Frontal cortex (tissue), 4 donors: Measurements from ENCODE around the gene SORD. TPM values are rescaled to one million over a fixed set of nuclear protein-coding genes. Genes with fewer than 3 reads are reported as not detected.
A peak's percentile ranks its signal among the peaks of the same experiment; 100 is the strongest.
"Not testable (repeated sequence)": the region's sequence is repeated elsewhere in the genome, so short reads cannot be mapped to it uniquely, and the experiment has no call there.

ENCODE experiments used
- DNase-seq, 2 donors: peaks; one replicate each; pipeline ENCODE4 v3.0.0; 2012; ENCODE audit warnings: low spot score in 2 of 2
- FAIRE-seq: peaks from 2 replicates; lab custom pipeline; 2012; peaks lifted over from hg19 to GRCh38; lab: Jason Lieb, UNC
- total RNA-seq: library from RNA; depleted of rRNA; stranded (reverse); fragments of >200 nt; gene quantifications from one replicate; pipeline ENCODE4 v1.2.3, GENCODE V29; 2014
- donor health status: control.
- donor health status: control.
- donor health status: control.

The SORD gene
- total RNA-seq, 1 donor from 2014 or later: 4.5 TPM

DNA sequence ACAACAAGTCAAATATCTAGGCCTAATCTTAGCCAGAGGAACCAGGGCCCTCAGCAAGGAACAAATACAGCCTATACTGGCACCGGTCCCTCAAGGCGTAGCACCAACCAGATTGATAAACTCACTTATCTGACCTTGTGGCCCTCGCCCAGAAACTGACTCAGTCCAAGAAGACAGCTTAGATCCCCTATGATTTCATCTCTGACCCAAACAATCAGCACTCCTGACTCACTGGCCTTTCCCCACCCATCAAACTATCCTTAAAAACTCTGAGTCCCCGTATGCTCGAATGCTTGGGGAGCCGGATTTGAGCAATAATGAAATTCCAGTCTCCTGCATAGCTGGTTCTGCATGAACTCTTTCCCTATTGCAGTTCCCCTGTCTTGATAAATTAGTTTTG, 1.6 kb upstream of the SORD start:
- no peak for DNase-seq
- no peak for FAIRE-seq

- DNase-seq (no peak), FAIRE-seq (no peak)
Observed at GRCh38 chr15:45023659-45024225, 747 bp downstream of the SORD start.

DNA sequence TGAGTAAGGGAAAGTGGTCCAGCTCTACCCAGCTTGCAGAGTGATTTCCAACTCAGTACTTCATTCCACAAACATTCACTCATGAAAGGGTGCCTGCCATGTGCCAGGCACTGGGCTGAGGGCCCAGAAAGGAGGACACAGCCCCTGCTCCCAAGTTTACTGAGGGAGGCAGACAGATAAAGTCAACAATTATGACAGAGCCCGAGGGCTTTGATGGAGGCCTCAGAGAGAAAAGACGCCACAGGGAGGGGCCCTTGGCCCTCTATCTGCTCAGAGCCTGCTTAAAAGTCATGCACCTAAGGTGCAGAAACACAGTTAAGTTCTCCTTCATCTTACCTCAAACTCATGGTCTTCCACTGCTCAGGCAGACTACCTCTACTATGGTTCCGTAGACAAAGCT, 1.7 kb downstream of the SORD start:
- FAIRE-seq, DNase-seq: not testable (repeated sequence)

DNA sequence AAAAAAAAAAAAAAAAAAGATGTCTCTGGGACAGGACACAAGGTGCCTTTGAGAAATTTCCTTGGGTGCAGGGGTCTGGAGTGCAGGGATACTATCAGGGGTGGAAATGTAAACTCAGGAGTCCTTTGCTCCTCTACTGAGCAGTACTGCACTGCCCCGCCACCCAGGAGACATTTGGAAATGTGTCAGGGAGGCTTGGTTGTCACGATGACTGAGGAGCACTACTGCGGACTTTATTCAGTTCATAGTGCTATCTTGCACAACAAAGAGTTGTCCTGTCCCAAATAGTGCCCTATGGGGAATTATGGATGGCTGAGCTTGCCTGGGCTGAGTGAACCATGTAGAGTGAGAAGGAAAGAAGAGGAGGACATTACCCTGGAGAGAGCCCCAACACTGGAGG, 2.6 kb downstream of the SORD start:
- DNase-seq, FAIRE-seq: not testable (repeated sequence)

GRCh38 chr15:45026651-45027190, 3.7 kb downstream of the SORD start:
- DNase-seq (no peak), FAIRE-seq (no peak)

DNA sequence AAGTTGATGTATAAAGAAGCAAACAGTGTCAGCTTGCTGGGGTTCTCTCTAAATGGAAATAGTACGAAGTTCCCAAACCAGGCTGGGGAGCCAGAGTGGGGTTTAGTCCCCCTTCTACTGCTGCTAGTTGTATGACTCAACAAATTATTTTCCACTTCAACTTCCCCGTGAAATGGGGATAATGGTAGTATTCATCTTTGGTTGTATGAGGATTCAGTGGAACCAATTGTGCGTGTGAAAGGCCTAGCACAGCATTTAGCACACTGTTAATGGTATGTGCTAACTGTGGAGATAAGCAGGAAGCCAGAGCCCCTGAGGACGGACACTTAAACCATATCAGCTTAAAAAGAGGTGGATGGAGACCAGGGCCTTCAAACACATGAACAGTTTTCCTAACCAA, 4.2 kb downstream of the SORD start:
- DNase-seq: no peak
- no peak for FAIRE-seq

DNA sequence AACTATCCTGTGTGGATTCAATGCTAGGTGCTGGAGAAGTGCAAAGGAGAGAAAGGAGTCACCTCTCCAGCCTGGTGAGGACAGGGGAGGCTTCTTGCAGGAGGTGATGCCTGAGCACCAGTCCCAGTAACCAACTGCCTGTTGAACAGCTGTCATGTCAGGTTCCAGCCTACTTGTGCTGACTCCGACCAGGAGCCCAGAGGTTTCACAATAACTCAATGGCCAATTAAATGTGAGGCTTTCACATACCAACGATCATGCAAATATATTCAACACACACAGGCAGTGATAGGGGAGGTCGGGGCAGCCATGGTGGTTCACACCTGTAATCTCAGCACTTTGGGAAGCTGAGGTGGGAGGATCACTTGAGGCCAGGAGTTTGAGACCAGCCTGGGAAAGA, 7.7 kb downstream of the SORD start:
- FAIRE-seq: no peak
- DNase-seq: no peak

GRCh38 chr15:45031522-45032028, 8.6 kb downstream of the SORD start:
- not testable (repeated sequence) for DNase-seq, FAIRE-seq

DNA sequence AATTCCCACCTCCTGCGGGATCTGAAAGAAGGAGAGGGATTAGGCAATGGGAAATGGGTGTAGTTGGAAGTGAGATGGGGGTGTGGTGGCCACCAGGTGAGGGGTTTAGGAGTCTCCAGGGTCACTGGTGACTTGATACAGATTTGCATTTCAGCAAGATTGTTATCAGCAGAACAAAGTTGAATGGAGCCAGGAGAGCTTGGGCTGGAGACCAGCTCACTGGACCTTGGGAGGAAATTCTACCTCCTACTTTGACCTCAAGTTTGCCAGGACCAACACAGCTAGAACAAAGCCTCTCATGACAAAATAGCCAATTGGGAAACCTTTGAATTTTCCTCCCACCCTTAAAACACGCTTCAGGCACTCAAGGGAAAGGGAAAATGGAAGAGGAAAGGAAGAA, 9.5 kb downstream of the SORD start:
- DNase-seq, FAIRE-seq: not testable (repeated sequence)

- not testable (repeated sequence) for FAIRE-seq, DNase-seq
Observed at GRCh38 chr15:45034087-45034486, 11.1 kb downstream of the SORD start.

DNA sequence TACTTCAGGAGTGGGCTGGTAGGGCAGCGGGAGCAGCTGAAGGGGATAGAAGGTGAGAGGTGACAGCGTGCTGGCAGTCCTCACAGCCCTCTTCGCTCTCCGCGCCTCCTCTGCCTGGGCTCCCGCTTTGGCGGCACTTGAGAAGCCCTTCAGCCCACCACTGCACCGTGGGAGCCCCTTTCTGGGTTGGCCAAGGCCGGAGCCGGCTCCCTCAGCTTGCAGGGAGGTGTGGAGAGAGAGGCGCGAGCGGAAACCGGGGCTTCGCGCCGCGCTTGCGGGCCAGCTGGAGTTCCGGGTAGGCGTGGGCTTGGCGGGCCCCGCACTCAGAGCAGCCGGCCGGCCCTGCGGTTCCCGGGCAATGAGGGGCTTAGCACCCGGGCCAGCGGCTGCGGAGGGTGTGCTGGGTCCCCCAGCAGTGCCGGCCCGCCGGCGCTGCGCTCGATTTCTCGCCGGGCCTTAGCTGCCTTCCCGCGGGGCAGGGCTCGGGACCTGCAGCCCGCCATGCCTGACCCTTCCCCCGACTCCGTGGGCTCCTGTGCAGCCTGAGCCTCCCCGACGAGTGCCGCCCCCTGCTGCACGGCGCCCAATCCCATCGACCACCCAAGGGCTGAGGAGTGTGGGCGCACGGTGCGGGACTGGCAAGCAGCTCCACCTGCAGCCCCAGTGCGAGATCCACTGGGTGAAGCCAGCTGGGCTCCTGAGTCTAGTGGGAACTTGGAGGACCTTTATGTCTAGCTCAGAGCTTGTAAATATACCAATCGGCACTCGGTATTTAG, 11.8 kb downstream of the SORD start:
- DNase-seq, FAIRE-seq: not testable (repeated sequence)

GRCh38 chr15:45036812-45037781, 14.1 kb downstream of the SORD start:
- not testable (repeated sequence) for FAIRE-seq
- peak in 1 of 2 donors; percentile 37 for DNase-seq

DNA sequence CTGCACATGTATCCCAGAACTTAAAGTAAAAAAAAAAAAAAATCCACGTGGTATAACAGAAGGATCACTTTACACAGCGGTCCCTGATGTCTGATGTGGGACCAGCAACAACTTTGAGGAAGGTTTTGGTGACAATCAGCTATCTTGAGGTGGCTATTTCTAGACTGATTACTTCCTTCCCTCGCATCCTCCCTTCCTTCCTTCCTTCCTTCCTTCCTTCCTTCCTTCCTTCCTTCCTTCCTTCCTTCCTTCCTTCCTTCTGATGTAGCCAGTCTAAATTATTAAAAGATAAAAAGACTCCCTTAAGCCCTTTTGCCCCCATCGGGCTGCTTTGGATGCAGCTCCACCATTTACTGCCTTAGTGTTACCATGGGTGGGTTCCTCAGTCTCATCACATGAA, 14.9 kb downstream of the SORD start:
- FAIRE-seq: no peak

GRCh38 chr15:45040396-45040795, 17.4 kb downstream of the SORD start:
- FAIRE-seq, DNase-seq: not testable (repeated sequence)

More for the DNA sequence above, 14.9 kb downstream of the SORD start:
- DNase-seq: no peak

DNA sequence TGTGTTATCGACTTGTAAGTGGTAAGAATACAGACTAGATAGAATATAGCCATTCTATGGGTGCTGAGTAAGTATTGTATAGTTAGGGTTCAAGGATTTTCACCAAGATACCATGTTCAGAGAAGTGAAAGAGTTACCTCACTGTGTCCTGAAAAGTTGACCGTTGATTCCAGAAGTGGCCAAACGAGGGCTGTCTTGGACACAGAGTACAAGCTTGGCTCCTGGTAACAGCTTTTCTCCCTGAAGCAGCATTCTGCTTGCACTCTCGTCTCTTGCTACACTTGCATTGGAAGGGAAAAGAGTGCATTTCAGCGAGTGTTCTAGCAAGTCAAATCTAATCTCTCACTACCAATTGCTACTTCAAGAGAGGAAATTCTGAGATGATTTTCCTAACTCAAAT, 18.5 kb downstream of the SORD start:
- not testable (repeated sequence) for FAIRE-seq, DNase-seq

GRCh38 chr15:45042859-45043258, 19.9 kb downstream of the SORD start:
- FAIRE-seq, DNase-seq: not testable (repeated sequence)

DNA sequence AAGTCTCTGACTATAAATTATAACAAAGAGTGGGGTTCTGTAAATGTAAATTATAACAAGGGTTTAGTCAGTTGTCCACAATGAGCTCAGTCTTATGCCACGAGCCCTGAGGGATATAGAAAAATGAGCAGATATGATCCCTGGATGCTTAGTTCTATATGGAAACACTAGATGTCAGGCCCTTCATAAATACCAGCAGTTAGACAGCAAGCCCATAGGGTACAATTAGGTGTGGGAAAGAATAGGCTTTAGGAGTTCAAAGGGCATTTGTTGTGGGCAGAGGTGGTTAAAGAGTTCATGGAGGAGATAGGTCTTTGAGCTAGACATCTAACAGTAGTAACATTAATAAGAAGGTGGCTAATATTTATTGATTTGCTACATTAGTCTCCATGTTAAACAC, 21.3 kb downstream of the SORD start:
- not testable (repeated sequence) for DNase-seq, FAIRE-seq

DNA sequence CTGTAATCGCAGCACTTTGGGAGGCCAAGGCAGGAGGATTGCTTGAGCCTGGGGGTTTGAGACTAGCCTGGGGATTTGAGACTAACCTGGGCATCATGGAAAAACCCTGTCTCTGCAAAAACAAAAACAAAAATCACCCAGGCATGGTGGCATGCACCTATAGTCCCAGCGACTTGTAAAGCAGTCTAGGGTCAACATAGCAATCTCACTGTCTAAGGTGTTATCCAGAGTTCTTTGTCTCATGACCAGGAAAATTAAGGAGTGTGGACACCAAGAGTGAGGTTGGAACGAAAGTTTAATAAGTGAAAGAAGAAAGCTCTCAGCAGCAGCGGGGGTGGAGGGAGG, 25.4 kb downstream of the SORD start:
- DNase-seq, FAIRE-seq: not testable (repeated sequence)

DNA sequence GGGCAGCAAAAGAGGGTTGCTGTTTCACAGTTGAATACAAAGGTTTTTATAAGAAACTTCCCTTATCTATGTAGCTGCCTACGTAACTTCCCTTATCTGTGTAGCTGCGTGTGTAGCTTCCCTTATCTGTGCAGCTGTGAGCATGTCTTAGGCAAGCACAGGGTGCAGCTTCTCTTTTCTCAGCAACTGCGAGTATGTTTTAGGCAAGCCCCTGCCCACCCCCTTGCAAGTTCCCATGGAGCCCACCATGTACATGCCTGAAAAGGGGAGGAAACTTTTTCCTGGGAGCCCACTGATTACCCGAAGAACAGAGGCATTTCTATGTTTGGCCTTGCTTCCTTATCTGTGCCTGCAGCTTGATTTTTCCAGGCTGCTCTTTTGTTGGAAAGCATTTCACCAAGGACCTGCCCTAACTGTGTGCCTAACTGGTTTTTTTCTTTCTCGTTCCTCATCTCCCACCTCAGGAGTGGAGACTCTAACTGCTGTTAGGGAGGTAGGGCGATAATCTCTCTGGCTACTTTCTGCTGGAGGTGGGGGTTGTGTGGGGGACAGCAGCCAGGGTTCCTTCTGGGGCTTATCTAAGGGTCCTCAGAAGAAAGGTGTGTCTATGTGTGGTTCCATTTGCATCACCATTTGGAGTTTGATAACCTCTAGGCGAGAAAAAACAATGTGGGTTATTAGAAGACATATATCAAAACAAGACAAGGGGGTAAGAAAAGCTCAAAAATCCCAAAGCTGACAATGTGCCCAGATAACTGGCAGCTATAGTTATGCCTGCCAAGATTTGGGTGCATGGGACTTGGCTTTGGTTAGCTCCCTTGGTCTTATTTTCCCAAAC, 26.0 kb downstream of the SORD start:
- FAIRE-seq: no peak
- no peak for DNase-seq
